Hepatocyte (in vitro differentiated cells): ENCODE results near the gene HDAC1. TPM values are rescaled to one million over a fixed set of nuclear protein-coding genes. Genes with fewer than 3 reads are reported as not detected.

Experiments
- DNase-seq: peaks from one replicate; pipeline ENCODE4 v3.0.0-alpha.2; 2016; ENCODE audit warnings: low spot score
- H2AFZ ChIP-seq: fragments of 200-600 bp; sonication (generic); 2 replicates; pipeline ENCODE4 v1.6.0; 2016; ENCODE audit warnings: antibody characterized with exemption, mild to moderate bottlenecking
- H3K27ac ChIP-seq: fragments of 200-600 bp; sonication (generic); 2 replicates; pipeline ENCODE4 v1.5.1; 2016; ENCODE audit warnings: mild to moderate bottlenecking
- H3K27me3 ChIP-seq: fragments of 200-600 bp; sonication (generic); 2 replicates; pipeline ENCODE4 v1.6.1; 2016
- H3K36me3 ChIP-seq: fragments of 200-600 bp; sonication (generic); replicated peaks from 2 replicates; pipeline ENCODE4 v1.5.1; 2016; ENCODE audit warnings: low read depth; ENCODE audit not compliant: insufficient read depth
- H3K4me1 ChIP-seq: fragments of 200-600 bp; sonication (generic); 2 replicates; pipeline ENCODE4 v1.5.1; 2016; ENCODE audit warnings: mild to moderate bottlenecking, moderate library complexity; ENCODE audit not compliant: insufficient read depth
- H3K4me2 ChIP-seq: fragments of 200-600 bp; sonication (generic); 2 replicates; pipeline ENCODE4 v1.6.0; 2016
- H3K4me3 ChIP-seq: fragments of 200-600 bp; sonication (generic); 2 replicates; pipeline ENCODE4 v1.5.1; 2016; ENCODE audit warnings: mild to moderate bottlenecking
- H3K79me2 ChIP-seq: fragments of 200-600 bp; sonication (generic); 2 replicates; pipeline ENCODE4 v1.6.0; 2017; ENCODE audit warnings: mild to moderate bottlenecking
- H3K9me2 ChIP-seq: fragments of 200-600 bp; sonication (generic); replicated peaks from 2 replicates; pipeline ENCODE4 v1.6.0; 2017; ENCODE audit warnings: mild to moderate bottlenecking; ENCODE audit not compliant: insufficient read depth
- H3K9me3 ChIP-seq: fragments of 200-600 bp; sonication (generic); 2 replicates; pipeline ENCODE4 v1.5.1; 2016; ENCODE audit warnings: low read depth, mild to moderate bottlenecking
- H4K20me1 ChIP-seq: fragments of 200-600 bp; sonication (generic); 2 replicates; pipeline ENCODE4 v1.6.0; 2016; ENCODE audit warnings: mild to moderate bottlenecking; ENCODE audit not compliant: insufficient read depth, poor library complexity, severe bottlenecking
- EZH2 ChIP-seq: fragments of 200-600 bp; sonication (generic); IDR thresholded peaks from 2 replicates; pipeline ENCODE4 v1.6.1; 2016; ENCODE audit warnings: antibody characterized with exemption, mild to moderate bottlenecking, borderline replicate concordance
- EZH2phosphoT487 ChIP-seq: fragments of 200-600 bp; sonication (generic); IDR thresholded peaks from one replicate; pipeline ENCODE4 v1.6.1; 2018; ENCODE audit warnings: antibody characterized with exemption, mild to moderate bottlenecking, low read depth, moderate library complexity; ENCODE audit not compliant: unreplicated experiment, severe bottlenecking
- WGBS: methylation state at CpG from one replicate; pipeline ENCODE4 v1.1.6; 2016; ENCODE audit warnings: low lambda C conversion rate; ENCODE audit errors: missing lambda C conversion rate; 5-methylcytosine and 5-hydroxymethylcytosine counted together
- polyA plus RNA-seq: library from polyadenylated mRNA; unstranded; fragments of >200 nt; fragmentation: Nextera tagmentation; extraction: Ambion mirVana; gene quantifications from 2 replicates; pipeline ENCODE4 v1.2.1, GENCODE V29; 2016
- total RNA-seq: library from RNA; depleted of rRNA; stranded (reverse); fragments of >200 nt; gene quantifications from 2 replicates; pipeline ENCODE4 v1.2.3, GENCODE V29; 2014
- TF ChIP-seq, protein P1 (sequence below): fragments of 200-600 bp; sonication (generic); IDR thresholded peaks from 2 replicates; pipeline ENCODE4 v1.5.1; 2016; ENCODE audit warnings: antibody characterized with exemption, mild to moderate bottlenecking; ENCODE audit not compliant: poor library complexity

Gene HDAC1
- total and polyA plus RNA-seq, 2 experiments from 2014 or later, result 94.6 to 117 TPM

- H3K9me3 ChIP-seq, result no peaks in the 10 kb centered on the region
- H3K27me3 ChIP-seq, result no peaks in the 10 kb centered on the region
- H3K9me2 ChIP-seq, result no peaks in the 10 kb centered on the region
- H3K4me2 ChIP-seq, result no peak overlapping the region
- H3K27ac ChIP-seq, result no peak overlapping the region
- no peak overlapping the region for H3K4me3 ChIP-seq
- H3K4me1 ChIP-seq, result no peaks in the 10 kb centered on the region
- H3K36me3 ChIP-seq, result peaks cover 3% of the 10 kb centered on the region
- peaks cover 15% of the 10 kb centered on the region for H4K20me1 ChIP-seq
- no peak for TF ChIP-seq EZH2phosphoT487
- TF ChIP-seq, protein P1, sequence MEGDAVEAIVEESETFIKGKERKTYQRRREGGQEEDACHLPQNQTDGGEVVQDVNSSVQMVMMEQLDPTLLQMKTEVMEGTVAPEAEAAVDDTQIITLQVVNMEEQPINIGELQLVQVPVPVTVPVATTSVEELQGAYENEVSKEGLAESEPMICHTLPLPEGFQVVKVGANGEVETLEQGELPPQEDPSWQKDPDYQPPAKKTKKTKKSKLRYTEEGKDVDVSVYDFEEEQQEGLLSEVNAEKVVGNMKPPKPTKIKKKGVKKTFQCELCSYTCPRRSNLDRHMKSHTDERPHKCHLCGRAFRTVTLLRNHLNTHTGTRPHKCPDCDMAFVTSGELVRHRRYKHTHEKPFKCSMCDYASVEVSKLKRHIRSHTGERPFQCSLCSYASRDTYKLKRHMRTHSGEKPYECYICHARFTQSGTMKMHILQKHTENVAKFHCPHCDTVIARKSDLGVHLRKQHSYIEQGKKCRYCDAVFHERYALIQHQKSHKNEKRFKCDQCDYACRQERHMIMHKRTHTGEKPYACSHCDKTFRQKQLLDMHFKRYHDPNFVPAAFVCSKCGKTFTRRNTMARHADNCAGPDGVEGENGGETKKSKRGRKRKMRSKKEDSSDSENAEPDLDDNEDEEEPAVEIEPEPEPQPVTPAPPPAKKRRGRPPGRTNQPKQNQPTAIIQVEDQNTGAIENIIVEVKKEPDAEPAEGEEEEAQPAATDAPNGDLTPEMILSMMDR, result no peak
- TF ChIP-seq EZH2, result no peak
- 96% methylated on average over 3 of the region's 3 CpGs for WGBS
- H3K79me2 ChIP-seq, result peaks cover 99% of the 10 kb centered on the region
- no peak for DNase-seq
- no peak overlapping the region for H2AFZ ChIP-seq
Observed at GRCh38 chr1:32303358-32303757, 11.5 kb downstream of the HDAC1 start.

- Histone ChIP-seq H3K4me1 (no peaks in the 10 kb centered on the region), H3K36me3 (peaks cover 3% of the 10 kb centered on the region), H4K20me1 (peaks cover 15% of the 10 kb centered on the region), H3K9me2 (no peaks in the 10 kb centered on the region), H3K9me3 (no peaks in the 10 kb centered on the region), H3K27me3 (no peaks in the 10 kb centered on the region), H2AFZ (no peak overlapping the region), H3K4me2 (no peak overlapping the region), H3K4me3 (no peak overlapping the region), H3K79me2 (peaks cover 99% of the 10 kb centered on the region), H3K27ac (no peak overlapping the region)
- WGBS, result 96% methylated on average over 3 of the region's 3 CpGs
- TF ChIP-seq EZH2 (no peak), EZH2phosphoT487 (no peak)
- TF ChIP-seq, protein P1, result no peak
- no peak for DNase-seq
Observed at GRCh38 chr1:32303997-32304622, 12.2 kb downstream of the HDAC1 start.

GRCh38 chr1:32305310-32305709 is 13.4 kb downstream of the HDAC1 start:
- H3K4me3 ChIP-seq, result no peak overlapping the region
- H3K4me2 ChIP-seq, result no peak overlapping the region
- peaks cover 99% of the 10 kb centered on the region for H3K79me2 ChIP-seq
- DNase-seq, result no peak
- peaks cover 20% of the 10 kb centered on the region for H4K20me1 ChIP-seq
- 100% methylated on average over 2 of the region's 2 CpGs for WGBS
- peaks cover 3% of the 10 kb centered on the region for H3K36me3 ChIP-seq
- H3K27me3 ChIP-seq, result no peaks in the 10 kb centered on the region
- TF ChIP-seq EZH2, result no peak
- TF ChIP-seq EZH2phosphoT487, result no peak
- TF ChIP-seq, protein P1, result no peak
- H3K4me1 ChIP-seq, result peaks cover 5% of the 10 kb centered on the region
- no peaks in the 10 kb centered on the region for H3K9me2 ChIP-seq
- no peaks in the 10 kb centered on the region for H3K9me3 ChIP-seq
- no peak overlapping the region for H3K27ac ChIP-seq
- no peak overlapping the region for H2AFZ ChIP-seq

- TF ChIP-seq, protein P1, result no peak
- TF ChIP-seq EZH2phosphoT487 (no peak), EZH2 (no peak)
- Histone ChIP-seq H4K20me1 (peaks cover 7% of the 10 kb centered on the region), H3K9me3 (no peaks in the 10 kb centered on the region), H3K27me3 (no peaks in the 10 kb centered on the region), H3K27ac (peak overlapping the region; percentile 34), H3K4me3 (no peak overlapping the region), H2AFZ (no peak overlapping the region), H3K79me2 (peaks cover 99% of the 10 kb centered on the region), H3K4me2 (no peak overlapping the region), H3K4me1 (peaks cover 5% of the 10 kb centered on the region), H3K9me2 (no peaks in the 10 kb centered on the region), H3K36me3 (peaks cover 3% of the 10 kb centered on the region)
- DNase-seq, result no peak
- 70% methylated on average over 2 of the region's 2 CpGs for WGBS
Observed at GRCh38 chr1:32307324-32307723, 15.4 kb downstream of the HDAC1 start.
